ENCODE results near the gene CLIP2.

GRCh38 chr7:74404388-74404700, 115.1 kb downstream of the CLIP2 start:
- no peak for TF ChIP-seq POLR2A (IDR thresholded peaks at IDR 0.05; ENCODE audit: low read length)
- no peak for TF ChIP-seq GATA1 (IDR thresholded peaks at IDR 0.05; ENCODE audit: low read depth, low read length)
